Mucosa of descending colon (tissue), 3 donors: ENCODE data around the gene DCTN4. TPM values are rescaled to one million over a fixed set of nuclear protein-coding genes. Genes with fewer than 3 reads are reported as not detected.

Experiments
- ATAC-seq: fragments of 200-7000 bp; cut with Tn5 transposase; one replicate; pipeline ENCODE4 v1.9.1; 2020; ENCODE audit warnings: mild to moderate bottlenecking, moderate library complexity
- DNase-seq, 3 donors: peaks; one replicate each; pipeline ENCODE4 v3.0.0-alpha.2; 2020
- H3K36me3 ChIP-seq: fragments of 200-600 bp; one replicate; pipeline ENCODE4 v1.8.0; 2021; ENCODE audit warnings: low read depth, mild to moderate bottlenecking
- H3K4me1 ChIP-seq: fragments of 200-600 bp; one replicate; pipeline ENCODE4 v1.8.0; 2021; ENCODE audit warnings: low read depth, mild to moderate bottlenecking
- H3K4me3 ChIP-seq: fragments of 200-600 bp; one replicate; pipeline ENCODE4 v1.8.0; 2021; ENCODE audit warnings: mild to moderate bottlenecking
- H3K9me3 ChIP-seq: fragments of 200-600 bp; one replicate; pipeline ENCODE4 v1.8.0; 2021; ENCODE audit warnings: mild to moderate bottlenecking
- intact Hi-C, 2 donors: fragments of 100-400 bp; cut with DNase I in 1 of 2; cut with micrococcal nuclease in 1 of 2; formaldehyde crosslinking; loops; one replicate each; pipeline versions ENCODE4 v1.11.0 to v1.11.1; 2022; cut with DNase I, micrococcal nuclease
- total RNA-seq, 3 donors: library from RNA; stranded (reverse); fragmentation: NEBNext Ultra II Directional in 2 of 3; extraction: Animal tissue kit (Norgen Biotek cat#: 25700) in 2 of 3; gene quantifications; one replicate each; pipeline versions ENCODE4 v1.2.1 to v1.2.4, GENCODE V29; 2021 to 2023
- TF ChIP-seq, protein P1 (sequence below): fragments of 200-600 bp; IDR thresholded peaks from one replicate; pipeline ENCODE4 v1.8.0; 2022; ENCODE audit warnings: antibody characterized with exemption, mild to moderate bottlenecking
- donor health status: DM: no; HTN: no; CAD: no; lungs with moderate emphysema.
- donor health status: DM: no; HTN: no; CAD: no.
- donor health status: DM: no; HTN: yes; CAD: no.

Gene DCTN4
- total RNA-seq, 3 donors from 2014 or later, result 50.8 to 56.4 (median 52.9) TPM

DNA sequence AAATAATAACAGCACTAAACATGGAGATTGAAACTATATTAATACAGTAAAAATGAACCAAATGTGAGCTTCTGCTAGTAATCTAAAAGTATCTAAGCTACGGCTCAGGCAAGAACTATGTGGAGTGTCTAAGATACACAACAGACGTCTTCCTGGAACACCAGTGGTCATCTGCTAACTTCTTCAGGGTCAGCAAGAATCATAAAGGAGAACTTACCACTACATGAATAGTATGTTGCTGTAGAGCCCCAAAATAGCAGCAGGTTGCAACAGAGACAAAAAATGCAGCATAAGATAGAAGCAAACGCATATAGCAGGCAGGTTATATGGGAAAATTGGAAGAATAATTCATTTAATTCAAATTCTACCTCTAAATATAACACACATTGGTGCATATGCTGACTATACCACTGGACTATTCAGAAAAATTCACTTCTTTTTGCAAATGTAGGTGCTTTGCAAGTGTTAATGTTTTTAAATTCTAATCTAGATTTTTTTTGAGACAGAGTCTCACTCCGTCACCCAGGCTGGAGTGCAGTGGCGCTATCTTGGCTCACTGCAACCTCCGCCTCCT lies 27.1 kb downstream of the DCTN4 start:
- ATAC-seq (no peak), DNase-seq (peak in 1 of 3 donors; percentile 19)
- no peaks in the 10 kb centered on the region for H3K9me3 ChIP-seq
- peaks cover 4% of the 10 kb centered on the region for H3K36me3 ChIP-seq
- no peaks in the 10 kb centered on the region for H3K4me1 ChIP-seq
- TF ChIP-seq, protein P1, sequence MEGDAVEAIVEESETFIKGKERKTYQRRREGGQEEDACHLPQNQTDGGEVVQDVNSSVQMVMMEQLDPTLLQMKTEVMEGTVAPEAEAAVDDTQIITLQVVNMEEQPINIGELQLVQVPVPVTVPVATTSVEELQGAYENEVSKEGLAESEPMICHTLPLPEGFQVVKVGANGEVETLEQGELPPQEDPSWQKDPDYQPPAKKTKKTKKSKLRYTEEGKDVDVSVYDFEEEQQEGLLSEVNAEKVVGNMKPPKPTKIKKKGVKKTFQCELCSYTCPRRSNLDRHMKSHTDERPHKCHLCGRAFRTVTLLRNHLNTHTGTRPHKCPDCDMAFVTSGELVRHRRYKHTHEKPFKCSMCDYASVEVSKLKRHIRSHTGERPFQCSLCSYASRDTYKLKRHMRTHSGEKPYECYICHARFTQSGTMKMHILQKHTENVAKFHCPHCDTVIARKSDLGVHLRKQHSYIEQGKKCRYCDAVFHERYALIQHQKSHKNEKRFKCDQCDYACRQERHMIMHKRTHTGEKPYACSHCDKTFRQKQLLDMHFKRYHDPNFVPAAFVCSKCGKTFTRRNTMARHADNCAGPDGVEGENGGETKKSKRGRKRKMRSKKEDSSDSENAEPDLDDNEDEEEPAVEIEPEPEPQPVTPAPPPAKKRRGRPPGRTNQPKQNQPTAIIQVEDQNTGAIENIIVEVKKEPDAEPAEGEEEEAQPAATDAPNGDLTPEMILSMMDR, result no peak
- no peak overlapping the region for H3K4me3 ChIP-seq
- intact Hi-C loops, result no loop called here

GRCh38 chr5:150729859-150730258 lies 29.0 kb downstream of the DCTN4 start:
- Histone ChIP-seq H3K4me1 (no peaks in the 10 kb centered on the region), H3K36me3 (peaks cover 4% of the 10 kb centered on the region), H3K9me3 (no peaks in the 10 kb centered on the region), H3K4me3 (no peak overlapping the region)
- DNase-seq, result no peak
- TF ChIP-seq, protein P1, result no peak
- no peak for ATAC-seq
- intact Hi-C loops, result no loop called here

- H3K36me3 ChIP-seq, result peaks cover 6% of the 10 kb centered on the region
- H3K9me3 ChIP-seq, result no peaks in the 10 kb centered on the region
- intact Hi-C loops, result no loop called here
- H3K4me1 ChIP-seq, result no peaks in the 10 kb centered on the region
- no peak overlapping the region for H3K4me3 ChIP-seq
- TF ChIP-seq, protein P1, result no peak
- ATAC-seq (no peak), DNase-seq (no peak)
These were observed 35.0 kb downstream of the DCTN4 start for GRCh38 chr5:150723845-150724244.

DNA sequence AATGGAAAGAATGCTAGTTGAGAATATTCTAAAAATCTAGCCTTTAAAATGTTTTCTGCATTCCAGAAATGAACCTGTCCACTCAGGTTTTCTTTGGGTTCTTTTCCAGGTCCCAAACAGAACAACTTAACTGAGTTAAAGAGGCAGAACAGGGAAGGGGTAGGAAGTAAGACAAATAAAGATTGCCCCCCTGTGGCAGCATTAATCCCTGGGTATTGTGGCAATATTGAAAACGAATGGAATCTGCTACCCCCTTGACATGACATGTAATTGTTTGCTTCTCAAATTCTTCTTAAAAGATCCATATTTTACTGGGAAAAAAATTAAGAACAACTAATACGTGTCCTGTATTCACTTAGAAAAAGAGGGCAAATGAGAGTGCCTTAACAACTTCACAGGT lies 48.7 kb downstream of the DCTN4 start:
- Histone ChIP-seq H3K4me3 (no peak overlapping the region), H3K4me1 (no peaks in the 10 kb centered on the region), H3K36me3 (peaks cover 10% of the 10 kb centered on the region), H3K9me3 (no peaks in the 10 kb centered on the region)
- intact Hi-C loops, result no loop called here
- no peak for ATAC-seq
- TF ChIP-seq, protein P1, result no peak
- peak in 1 of 3 donors; percentile 10 for DNase-seq

DNA sequence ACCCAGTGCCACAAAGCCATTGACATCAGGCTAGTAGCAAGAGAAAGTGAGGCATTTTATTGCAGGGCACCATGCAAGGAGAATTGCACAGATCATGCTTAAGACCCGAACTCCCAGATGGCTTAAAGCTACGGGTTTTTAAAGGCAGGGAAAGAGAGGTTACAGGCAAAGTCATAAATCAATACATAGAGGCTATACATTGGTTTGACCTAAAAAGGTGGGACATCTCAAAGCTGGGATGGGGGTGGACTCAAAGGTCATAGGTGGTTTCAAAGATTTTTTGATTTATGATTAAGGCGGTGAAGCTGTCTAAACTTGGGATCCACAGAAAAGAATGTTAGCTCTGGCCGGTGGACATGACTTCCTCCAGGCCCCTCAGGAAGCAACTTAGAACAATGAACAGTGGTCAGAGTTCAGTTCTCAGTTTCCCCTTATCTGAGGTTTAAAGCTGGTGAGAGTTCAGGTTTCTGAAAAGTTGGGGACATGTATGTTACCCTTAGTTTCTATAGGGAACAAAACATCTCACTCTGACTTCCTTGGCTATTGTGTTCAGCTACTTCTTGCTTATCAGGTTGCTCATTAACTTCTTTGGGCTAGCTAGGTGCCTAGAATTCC lies 51.9 kb downstream of the DCTN4 start:
- no peak for DNase-seq

More for the DNA sequence above, 51.9 kb downstream of the DCTN4 start:
- Histone ChIP-seq H3K4me3 (no peak overlapping the region), H3K9me3 (no peaks in the 10 kb centered on the region), H3K4me1 (no peaks in the 10 kb centered on the region), H3K36me3 (no peaks in the 10 kb centered on the region)
- intact Hi-C loops, result no loop called here
- TF ChIP-seq, protein P1, result no peak
- no peak for ATAC-seq
